Measurements from ENCODE around the gene SLIT1. TPM values are rescaled to one million over a fixed set of nuclear protein-coding genes. Genes with fewer than 3 reads are reported as not detected.

SLIT1 gene
- total and polyA plus RNA-seq, 2 donors (not counting 1 experiment from before 2014, with no cell fraction given) = 0.15 to 0.49 TPM

DNA sequence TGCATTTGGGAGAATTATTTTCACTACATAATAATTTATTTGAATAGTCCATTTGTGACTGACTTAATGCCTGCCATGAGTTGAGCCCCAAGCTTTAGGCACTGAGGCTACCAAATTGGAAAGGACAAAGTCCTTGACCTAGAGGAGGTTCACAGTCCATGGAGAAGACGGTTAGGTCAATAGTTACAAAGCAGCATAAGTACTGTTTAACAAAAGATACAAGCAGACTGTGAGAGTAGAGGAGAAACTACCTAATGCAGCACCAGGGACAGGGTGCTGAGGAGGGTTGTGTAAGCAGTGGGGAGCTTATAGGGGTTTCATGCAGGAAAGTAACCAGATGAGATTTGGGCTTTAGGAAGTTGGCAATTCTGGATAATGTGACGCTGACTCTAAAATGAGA is 214.4 kb downstream of the SLIT1 start:
- Histone ChIP-seq H3K27ac (ENCODE audit: low read length in 2 of 2) (no peak overlapping the region), H2AFZ (ENCODE audit: insufficient read depth, low read depth, low read length, poor library complexity, severe bottlenecking) (no peak overlapping the region), H3K4me2 (replicated peaks; ENCODE audit: low read depth, low read length, poor library complexity, severe bottlenecking) (no peak overlapping the region), H3K36me3 (replicated peaks in 1 of 2; ENCODE audit: control extremely low read depth in 1 of 2, control insufficient read depth in 1 of 2, extremely low read depth in 1 of 2, insufficient read depth in 2 of 2, low read length in 1 of 2) (peaks cover 0 to 1% of the 10 kb centered on the region in 2 experiments), H3K79me2 (ENCODE audit: control insufficient read depth, insufficient read depth, low read length) (no peaks in the 10 kb centered on the region), H3K9ac (ENCODE audit: low read length) (no peak overlapping the region), H3K4me1 (ENCODE audit: control insufficient read depth in 2 of 2, insufficient read depth in 2 of 2, low read length in 2 of 2) (peaks cover 17 to 23% of the 10 kb centered on the region in 2 donors), H3K9me3 (ENCODE audit: control extremely low read depth in 1 of 3, control insufficient read depth in 2 of 3, insufficient read depth in 1 of 3, low read length in 2 of 3) (no peaks in the 10 kb centered on the region), H3K4me3 (ENCODE audit: control extremely low read depth in 1 of 5, extremely low read depth in 1 of 5, insufficient read depth in 1 of 5, low read depth in 2 of 5, low read length in 4 of 5) (no peak overlapping the region), H3K27me3 (replicated peaks in 1 of 4; ENCODE audit: control extremely low read depth in 1 of 4, control insufficient read depth in 3 of 4, insufficient read depth in 4 of 4, low read length in 3 of 4) (no peaks in the 10 kb centered on the region), H4K20me1 (ENCODE audit: control insufficient read depth, insufficient read depth, low read length, poor library complexity, severe bottlenecking) (no peaks in the 10 kb centered on the region)
- WGBS (ENCODE audit: insufficient coverage) = no CpG with 5 or more reads among the region's 2 CpGs
- Mint-ChIP-seq H3K9me3 (ENCODE audit: insufficient read depth) (no peaks in the 10 kb centered on the region), H3K27ac (no peak overlapping the region), H3K4me3 (no peak overlapping the region), H3K4me1 (peaks cover 37% of the 10 kb centered on the region), H3K27me3 (no peaks in the 10 kb centered on the region)
- CTCF ChIA-PET = no interaction called here
- POLR2A ChIA-PET = no interaction called here
- intact Hi-C loops (cut with micrococcal nuclease) = no loop called here
- ATAC-seq (ENCODE audit: low read depth) (no peak), DNase-seq (no peak)
- TF ChIP-seq, protein P1, sequence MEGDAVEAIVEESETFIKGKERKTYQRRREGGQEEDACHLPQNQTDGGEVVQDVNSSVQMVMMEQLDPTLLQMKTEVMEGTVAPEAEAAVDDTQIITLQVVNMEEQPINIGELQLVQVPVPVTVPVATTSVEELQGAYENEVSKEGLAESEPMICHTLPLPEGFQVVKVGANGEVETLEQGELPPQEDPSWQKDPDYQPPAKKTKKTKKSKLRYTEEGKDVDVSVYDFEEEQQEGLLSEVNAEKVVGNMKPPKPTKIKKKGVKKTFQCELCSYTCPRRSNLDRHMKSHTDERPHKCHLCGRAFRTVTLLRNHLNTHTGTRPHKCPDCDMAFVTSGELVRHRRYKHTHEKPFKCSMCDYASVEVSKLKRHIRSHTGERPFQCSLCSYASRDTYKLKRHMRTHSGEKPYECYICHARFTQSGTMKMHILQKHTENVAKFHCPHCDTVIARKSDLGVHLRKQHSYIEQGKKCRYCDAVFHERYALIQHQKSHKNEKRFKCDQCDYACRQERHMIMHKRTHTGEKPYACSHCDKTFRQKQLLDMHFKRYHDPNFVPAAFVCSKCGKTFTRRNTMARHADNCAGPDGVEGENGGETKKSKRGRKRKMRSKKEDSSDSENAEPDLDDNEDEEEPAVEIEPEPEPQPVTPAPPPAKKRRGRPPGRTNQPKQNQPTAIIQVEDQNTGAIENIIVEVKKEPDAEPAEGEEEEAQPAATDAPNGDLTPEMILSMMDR (IDR thresholded peaks at IDR 0.05) = no peak
- TF ChIP-seq EZH2 (IDR thresholded peaks at IDR 0.05; ENCODE audit: borderline replicate concordance, insufficient read depth, low read depth, low read length, poor library complexity, severe bottlenecking) = no peak

- POLR2A ChIA-PET = no interaction called here
- H3K36me3 ChIP-seq (replicated peaks in 1 of 2; ENCODE audit: control extremely low read depth in 1 of 2, control insufficient read depth in 1 of 2, extremely low read depth in 1 of 2, insufficient read depth in 2 of 2, low read length in 1 of 2) = peaks cover 0 to 1% of the 10 kb centered on the region in 2 experiments
Measured at GRCh38 chr10:96968682-96969423, 216.9 kb downstream of the SLIT1 start.

More at GRCh38 chr10:96968682-96969423, 216.9 kb downstream of the SLIT1 start:
- H3K9me3 ChIP-seq (ENCODE audit: control extremely low read depth in 1 of 3, control insufficient read depth in 2 of 3, insufficient read depth in 1 of 3, low read length in 2 of 3) = no peaks in the 10 kb centered on the region
- Mint-ChIP-seq H3K4me1 (peaks cover 24% of the 10 kb centered on the region), H3K4me3 (no peak overlapping the region), H3K27me3 (no peaks in the 10 kb centered on the region), H3K27ac (no peak overlapping the region), H3K9me3 (ENCODE audit: insufficient read depth) (no peaks in the 10 kb centered on the region)
- no peak overlapping the region for H3K4me2 ChIP-seq (replicated peaks; ENCODE audit: low read depth, low read length, poor library complexity, severe bottlenecking)
- ATAC-seq (ENCODE audit: low read depth) = no peak
- no peak overlapping the region for H3K27ac ChIP-seq (ENCODE audit: low read length in 2 of 2)
- no peak overlapping the region for H3K4me3 ChIP-seq (ENCODE audit: control extremely low read depth in 1 of 5, extremely low read depth in 1 of 5, insufficient read depth in 1 of 5, low read depth in 2 of 5, low read length in 4 of 5)
- no peak overlapping the region for H2AFZ ChIP-seq (ENCODE audit: insufficient read depth, low read depth, low read length, poor library complexity, severe bottlenecking)
- 100% methylated on average over 3 of the region's 5 CpGs for WGBS (ENCODE audit: insufficient coverage)
- no peaks in the 10 kb centered on the region for H3K79me2 ChIP-seq (ENCODE audit: control insufficient read depth, insufficient read depth, low read length)
- no peaks in the 10 kb centered on the region for H3K27me3 ChIP-seq (replicated peaks in 1 of 4; ENCODE audit: control extremely low read depth in 1 of 4, control insufficient read depth in 3 of 4, insufficient read depth in 4 of 4, low read length in 3 of 4)
- CTCF ChIA-PET = no interaction called here
- TF ChIP-seq EZH2 (IDR thresholded peaks at IDR 0.05; ENCODE audit: borderline replicate concordance, insufficient read depth, low read depth, low read length, poor library complexity, severe bottlenecking) = no peak
- TF ChIP-seq, protein P1 (IDR thresholded peaks at IDR 0.05) = no peak
- H3K4me1 ChIP-seq (ENCODE audit: control insufficient read depth in 2 of 2, insufficient read depth in 2 of 2, low read length in 2 of 2) = peaks cover 5 to 8% of the 10 kb centered on the region in 2 donors
- no peak for DNase-seq
- H4K20me1 ChIP-seq (ENCODE audit: control insufficient read depth, insufficient read depth, low read length, poor library complexity, severe bottlenecking) = no peaks in the 10 kb centered on the region
- no peak overlapping the region for H3K9ac ChIP-seq (ENCODE audit: low read length)
- intact Hi-C loops (cut with micrococcal nuclease) = no loop called here
